ENCODE results near the gene GOLGA5. TPM values are rescaled to one million over a fixed set of nuclear protein-coding genes. Genes with fewer than 3 reads are reported as not detected.
"Not testable (repeated sequence)": the region's sequence is repeated elsewhere in the genome, so short reads cannot be mapped to it uniquely, and the experiment has no call there.

Gene GOLGA5
- total RNA-seq, 2 donors from 2014 or later: 42.2 to 44.1 TPM

- intact Hi-C loops (cut with DNase I, micrococcal nuclease): no loop called here
- ATAC-seq: no peak
- DNase-seq: no peak
Measured at GRCh38 chr14:92801917-92802316, 7.8 kb downstream of the GOLGA5 start.

GRCh38 chr14:92802678-92803077, 8.6 kb downstream of the GOLGA5 start:
- DNase-seq: no peak
- ATAC-seq: no peak
- intact Hi-C loops (cut with DNase I, micrococcal nuclease): no loop called here

DNA sequence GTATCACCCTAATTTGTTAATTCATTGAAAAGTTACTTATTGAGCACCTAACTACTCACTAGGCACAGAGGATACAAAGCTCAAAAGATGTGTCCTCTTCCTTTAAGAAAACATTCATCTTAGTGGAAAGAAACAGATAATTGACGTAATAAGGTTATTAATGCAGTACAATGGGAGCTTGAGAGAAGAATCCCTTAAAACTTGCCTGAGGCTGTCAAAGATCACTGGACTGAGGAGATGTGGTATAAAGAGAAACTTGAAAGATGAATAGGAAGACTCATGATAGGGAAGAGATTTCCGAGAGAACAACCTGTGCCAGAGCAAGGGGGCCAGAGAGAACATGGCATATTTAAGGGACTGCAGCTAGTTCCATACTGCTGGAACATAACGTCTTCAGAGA, 19.1 kb downstream of the GOLGA5 start:
- no peak for DNase-seq
- no peak for ATAC-seq
- intact Hi-C loops (cut with DNase I, micrococcal nuclease): no loop called here

DNA sequence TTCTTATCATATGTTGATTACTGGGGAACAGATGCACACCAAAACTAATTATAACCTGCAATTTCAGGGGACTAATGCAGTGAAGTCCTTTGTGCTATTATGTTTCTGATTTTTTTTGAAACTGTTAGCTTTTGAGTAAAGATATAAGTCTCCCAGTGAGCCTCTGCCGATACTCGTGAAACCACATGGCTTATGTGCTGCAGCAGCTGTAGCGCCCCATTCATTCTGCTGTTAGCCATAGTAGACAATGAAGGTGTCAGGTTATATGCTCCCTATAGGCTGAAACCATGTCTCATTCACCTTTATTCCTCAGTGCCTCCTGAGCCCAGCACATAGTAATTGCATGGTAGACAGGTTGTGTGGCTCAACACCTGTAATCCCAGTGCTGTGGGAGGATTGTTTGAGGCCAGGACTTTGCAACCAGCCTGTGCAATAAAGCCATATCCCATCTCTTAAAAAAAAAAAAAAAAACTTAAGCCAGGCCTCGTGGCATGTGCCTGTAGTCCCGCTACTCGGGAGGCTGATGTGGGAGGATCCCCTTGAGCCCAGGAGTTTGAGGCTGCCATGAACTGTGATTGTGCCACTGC, 25.0 kb downstream of the GOLGA5 start:
- intact Hi-C loops (cut with DNase I, micrococcal nuclease): no loop called here
- DNase-seq (no peak), ATAC-seq (peak; percentile 77)

GRCh38 chr14:92819680-92820535, 25.8 kb downstream of the GOLGA5 start:
- DNase-seq; intact Hi-C loops (cut with DNase I, micrococcal nuclease); ATAC-seq: not testable (repeated sequence)

DNA sequence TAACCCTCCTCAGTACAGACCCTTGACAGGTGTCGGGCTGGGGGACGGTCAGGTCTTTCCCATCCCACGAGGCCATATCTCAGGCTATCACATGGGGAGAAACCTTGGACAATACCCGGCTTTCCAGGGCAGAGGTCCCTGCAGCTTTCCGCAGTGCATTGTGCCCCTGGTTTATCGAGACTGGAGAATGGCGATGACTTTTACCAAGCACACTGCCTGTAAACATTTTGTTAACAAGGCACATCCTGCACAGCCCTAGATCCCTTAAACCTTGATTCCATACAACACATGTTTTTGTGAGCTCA, 26.4 kb downstream of the GOLGA5 start:
- DNase-seq; intact Hi-C loops (cut with DNase I, micrococcal nuclease); ATAC-seq: not testable (repeated sequence)

- intact Hi-C loops (cut with DNase I, micrococcal nuclease): no loop called here
- no peak for DNase-seq
Measured at GRCh38 chr14:92830902-92831301, 36.8 kb downstream of the GOLGA5 start.

DNA sequence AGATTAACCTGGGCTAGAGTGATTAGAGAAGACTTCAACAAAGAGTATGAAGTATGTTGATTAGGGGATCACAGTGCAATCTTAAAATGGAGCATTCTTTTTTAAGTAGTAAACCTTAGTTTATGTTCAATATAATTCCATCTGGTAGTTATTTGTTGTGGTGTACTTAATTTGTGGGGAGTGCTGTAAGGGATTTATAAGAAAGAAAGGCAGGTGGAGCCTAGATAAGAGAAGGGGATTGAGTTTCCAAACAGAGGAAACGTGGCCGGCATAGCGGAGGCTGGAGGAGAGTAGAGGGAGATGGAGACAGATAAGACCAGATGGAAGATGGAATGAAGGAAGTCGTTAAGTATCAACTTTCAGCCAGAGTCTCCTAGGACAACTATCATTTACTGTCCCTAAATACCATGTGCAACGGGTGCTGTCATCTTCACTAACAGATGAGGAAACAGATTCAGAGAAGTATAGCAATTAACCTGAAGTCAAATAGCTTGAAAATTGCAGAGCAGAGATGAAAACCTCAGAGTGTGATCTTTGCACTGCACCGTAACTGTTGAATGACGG, 38.1 kb downstream of the GOLGA5 start:
- ATAC-seq (peak; percentile 42), DNase-seq (no peak)
- intact Hi-C loops (cut with DNase I, micrococcal nuclease): no loop called here

More at GRCh38 chr14:92830902-92831301, 36.8 kb downstream of the GOLGA5 start:
- ATAC-seq: peak; percentile 79

- no peak for DNase-seq
- no peak for ATAC-seq
- intact Hi-C loops (cut with DNase I, micrococcal nuclease): no loop called here
Measured at GRCh38 chr14:92841930-92842329, 47.8 kb downstream of the GOLGA5 start.

- intact Hi-C loops (cut with DNase I, micrococcal nuclease): no loop called here
- ATAC-seq (no peak), DNase-seq (no peak)
Measured at GRCh38 chr14:92844204-92844603, 50.1 kb downstream of the GOLGA5 start.

GRCh38 chr14:92846162-92846897, 52.2 kb downstream of the GOLGA5 start:
- DNase-seq (no peak), ATAC-seq (peak; percentile 22)
- intact Hi-C loops (cut with DNase I, micrococcal nuclease): no loop called here

- no peak for DNase-seq
- ATAC-seq: no peak
- intact Hi-C loops (cut with DNase I, micrococcal nuclease): no loop called here
Measured at GRCh38 chr14:92847278-92847677, 53.2 kb downstream of the GOLGA5 start.

DNA sequence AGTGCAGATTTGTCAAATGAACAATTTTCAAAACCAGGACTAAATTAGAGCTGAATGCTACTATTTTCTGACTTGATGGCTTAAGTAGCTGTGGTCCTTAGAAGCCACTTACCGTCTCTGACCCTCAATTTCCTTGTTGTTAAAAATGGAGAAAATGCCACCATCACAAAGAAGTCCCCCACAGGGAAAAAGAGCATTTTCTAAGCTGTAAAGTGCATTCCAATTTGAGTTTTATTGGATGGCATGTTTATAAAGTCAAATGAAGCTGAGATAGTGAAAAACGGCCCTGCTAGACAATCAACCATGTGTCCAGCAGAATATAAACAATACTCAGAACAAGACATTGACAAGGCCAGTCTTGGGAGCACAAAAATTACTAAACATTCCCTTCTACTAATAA, 53.6 kb downstream of the GOLGA5 start:
- DNase-seq: no peak
- intact Hi-C loops (cut with DNase I, micrococcal nuclease): no loop called here
- ATAC-seq: no peak

DNA sequence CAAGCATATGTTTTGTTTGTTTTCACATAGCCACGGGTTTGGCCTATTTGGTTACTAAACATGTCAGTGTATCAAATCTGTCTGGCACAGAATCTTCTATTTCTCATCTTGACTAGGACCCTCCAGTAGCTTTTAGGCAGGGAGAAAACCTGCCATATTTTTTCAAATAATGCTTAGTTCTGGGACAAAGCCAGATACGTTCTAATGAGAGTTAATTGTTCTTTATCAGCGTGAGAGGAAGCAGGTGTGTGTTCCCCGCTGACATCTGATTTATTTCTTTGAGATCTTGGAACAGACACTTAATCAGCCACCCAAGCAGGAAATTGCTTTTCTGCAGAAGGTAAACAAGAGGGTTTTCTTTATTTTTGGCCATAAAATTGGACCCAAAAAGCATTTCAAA, 54.8 kb downstream of the GOLGA5 start:
- DNase-seq (no peak), ATAC-seq (no peak)
- intact Hi-C loops (cut with DNase I, micrococcal nuclease): no loop called here

GRCh38 chr14:92850492-92850891, 56.4 kb downstream of the GOLGA5 start:
- ATAC-seq (no peak), DNase-seq (no peak)
- intact Hi-C loops (cut with DNase I, micrococcal nuclease): no loop called here

GRCh38 chr14:92853136-92853535, 59.0 kb downstream of the GOLGA5 start:
- ATAC-seq; intact Hi-C loops (cut with DNase I, micrococcal nuclease); DNase-seq: not testable (repeated sequence)

DNA sequence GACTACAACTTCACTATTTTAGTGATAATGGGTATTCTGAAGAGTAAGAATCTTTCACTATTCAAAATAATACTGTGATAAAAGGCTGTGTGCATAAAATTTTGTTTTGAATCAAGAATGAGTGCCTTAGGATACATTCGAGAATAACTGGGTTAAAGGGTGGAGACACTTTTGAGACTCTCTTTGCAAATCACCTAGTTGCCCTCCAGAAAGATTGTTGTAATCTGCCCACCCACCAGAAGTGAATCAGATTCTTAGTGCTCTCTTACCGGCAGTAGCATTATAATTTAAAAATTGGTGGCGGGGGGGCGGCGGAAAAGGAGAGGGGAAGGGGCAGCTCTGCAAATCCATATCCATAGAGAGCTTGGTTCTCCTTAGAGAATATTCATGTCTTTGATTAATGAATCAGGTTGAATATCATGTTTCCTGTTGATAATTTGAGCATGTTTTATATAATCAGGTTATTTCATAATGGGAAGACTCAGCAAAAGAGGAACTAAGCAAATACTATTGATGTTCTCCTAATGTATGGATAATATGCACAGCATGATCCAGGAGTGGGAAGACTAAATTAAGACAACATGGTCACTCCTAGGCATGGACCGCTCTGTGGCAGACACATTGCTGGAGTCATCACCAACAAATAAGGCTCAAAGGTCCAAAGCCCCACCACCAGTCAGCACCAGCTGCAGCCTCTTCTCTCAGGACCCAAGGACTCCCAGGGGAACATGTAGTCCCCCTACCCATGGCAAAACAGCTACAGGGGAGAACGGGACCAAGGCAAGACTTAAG, 66.1 kb downstream of the GOLGA5 start:
- ATAC-seq (no peak), DNase-seq (no peak)
- intact Hi-C loops (cut with DNase I, micrococcal nuclease): no loop called here

DNA sequence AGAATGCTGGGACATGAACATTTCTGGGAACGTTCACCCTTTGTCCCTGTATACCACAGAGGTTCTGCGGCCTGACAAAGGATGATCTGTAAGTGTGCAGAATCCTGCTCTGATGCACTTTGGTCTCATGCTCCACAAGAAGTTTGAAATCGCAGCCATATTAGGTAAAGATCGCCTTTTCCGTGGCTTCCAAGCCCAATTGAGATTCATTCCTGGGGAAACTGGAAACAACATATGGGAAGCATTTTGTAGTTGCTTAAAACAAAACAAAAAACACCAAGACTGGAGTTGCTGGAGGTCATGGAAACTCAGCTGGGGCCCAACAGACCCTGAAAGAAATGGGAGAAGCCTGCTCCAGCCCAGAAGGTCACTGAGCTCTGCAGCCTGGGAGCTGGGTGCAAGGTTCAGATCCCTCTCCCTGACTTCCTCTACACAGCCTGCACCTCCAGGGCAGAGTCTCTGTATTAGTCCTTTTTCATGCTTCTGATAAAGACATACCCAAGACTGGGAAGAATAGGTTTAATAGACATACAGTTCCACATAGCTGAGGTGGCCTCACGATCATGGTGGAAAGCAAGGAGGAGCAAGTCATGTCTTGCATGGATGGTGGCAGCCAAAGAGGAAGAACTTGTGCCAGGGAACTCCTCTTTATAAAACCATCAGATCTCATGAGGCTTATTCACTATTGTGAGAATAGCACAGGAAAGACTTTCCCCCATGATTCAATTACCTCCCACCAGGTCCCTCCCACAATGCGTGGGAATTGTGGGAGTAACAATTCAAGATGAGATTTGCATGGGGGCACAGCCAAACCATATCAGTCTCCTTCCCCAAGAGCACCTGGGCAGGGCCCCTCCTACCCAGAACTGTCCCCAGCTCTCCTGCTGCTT, 68.0 kb downstream of the GOLGA5 start:
- DNase-seq: no peak
- intact Hi-C loops (cut with DNase I, micrococcal nuclease): no loop called here
- ATAC-seq: no peak
